Suprapubic skin (tissue), 4 donors: ENCODE data around the gene PAX7. TPM values are rescaled to one million over a fixed set of nuclear protein-coding genes. Genes with fewer than 3 reads are reported as not detected.
"Not testable (repeated sequence)": the region's sequence is repeated elsewhere in the genome, so short reads cannot be mapped to it uniquely, and the experiment has no call there.

ENCODE experiments used
- DNase-seq, 2 donors: peaks; one replicate each; pipeline ENCODE4 v3.0.0-alpha.2; 2019; ENCODE audit warnings: low spot score in 2 of 2
- H3K27ac ChIP-seq: fragments of 200-600 bp; sonication (generic); one replicate; pipeline ENCODE4 v1.5.1; 2019
- H3K27me3 ChIP-seq: fragments of 200-600 bp; sonication (generic); one replicate; pipeline ENCODE4 v1.5.1; 2019
- H3K36me3 ChIP-seq: fragments of 200-600 bp; sonication (generic); one replicate; pipeline ENCODE4 v1.5.1; 2019
- H3K4me1 ChIP-seq: fragments of 200-600 bp; sonication (generic); one replicate; pipeline ENCODE4 v1.5.1; 2019
- H3K4me3 ChIP-seq: fragments of 200-600 bp; sonication (generic); one replicate; pipeline ENCODE4 v1.5.1; 2019; ENCODE audit warnings: mild to moderate bottlenecking
- H3K9me3 ChIP-seq: fragments of 200-600 bp; sonication (generic); one replicate; pipeline ENCODE4 v1.5.1; 2019
- EP300 ChIP-seq: sonication (generic); formaldehyde crosslinking; IDR thresholded peaks from one replicate; pipeline ENCODE4 v1.6.1; 2017; ENCODE audit warnings: antibody characterized with exemption
- POLR2A ChIP-seq, 2 donors: fragments of 450-650 bp; IDR thresholded peaks; one replicate each; pipeline ENCODE4 v1.6.1; 2017; ENCODE audit warnings: antibody characterized with exemption in 2 of 2, mild to moderate bottlenecking in 2 of 2, moderate library complexity in 2 of 2
- POLR2AphosphoS5 ChIP-seq, 3 donors: sonication (generic); formaldehyde crosslinking; IDR thresholded peaks; one replicate each; pipeline ENCODE4 v1.6.1; 2017; ENCODE audit warnings: antibody characterized with exemption in 3 of 3
- WGBS: methylation state at CpG from one replicate; pipeline ENCODE4 v1.1.5; 2018; 5-methylcytosine and 5-hydroxymethylcytosine counted together
- total RNA-seq, 4 donors: library from RNA; depleted of rRNA; stranded (reverse); fragments of >200 nt; gene quantifications; one replicate each; pipeline ENCODE4 v1.1.0, GENCODE V29; 2016
- TF ChIP-seq, protein P1 (sequence below), 2 donors: fragments of 200-600 bp in 1 of 2; fragments of 450-650 bp in 1 of 2; sonication (generic) in 1 of 2; IDR thresholded peaks; one replicate each; pipeline ENCODE4 v1.5.1; 2016 to 2019; ENCODE audit warnings: antibody characterized with exemption in 2 of 2, mild to moderate bottlenecking in 1 of 2, moderate library complexity in 1 of 2

PAX7 gene
- total RNA-seq, 4 donors from 2014 or later = 0.08 TPM; not detected in 3

DNA sequence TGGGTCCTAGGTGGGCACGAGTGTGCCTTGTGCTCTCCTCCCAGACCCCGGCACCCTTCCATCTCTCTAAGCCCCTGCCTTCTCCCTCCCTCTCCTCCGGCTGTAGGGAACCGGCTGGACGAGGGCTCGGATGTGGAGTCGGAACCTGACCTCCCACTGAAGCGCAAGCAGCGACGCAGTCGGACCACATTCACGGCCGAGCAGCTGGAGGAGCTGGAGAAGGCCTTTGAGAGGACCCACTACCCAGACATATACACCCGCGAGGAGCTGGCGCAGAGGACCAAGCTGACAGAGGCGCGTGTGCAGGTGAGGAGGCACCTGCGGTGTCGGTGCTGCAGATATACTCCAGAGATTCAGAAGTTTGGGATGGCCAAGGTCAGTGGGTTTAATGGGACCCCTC, 61.0 kb downstream of the PAX7 start:
- H3K27me3 ChIP-seq = peaks cover 69% of the 10 kb centered on the region
- TF ChIP-seq POLR2A (IDR thresholded peaks at IDR 0.05) (no peak), POLR2AphosphoS5 (IDR thresholded peaks at IDR 0.05) (no peak), EP300 (no peak)
- TF ChIP-seq, protein P1, sequence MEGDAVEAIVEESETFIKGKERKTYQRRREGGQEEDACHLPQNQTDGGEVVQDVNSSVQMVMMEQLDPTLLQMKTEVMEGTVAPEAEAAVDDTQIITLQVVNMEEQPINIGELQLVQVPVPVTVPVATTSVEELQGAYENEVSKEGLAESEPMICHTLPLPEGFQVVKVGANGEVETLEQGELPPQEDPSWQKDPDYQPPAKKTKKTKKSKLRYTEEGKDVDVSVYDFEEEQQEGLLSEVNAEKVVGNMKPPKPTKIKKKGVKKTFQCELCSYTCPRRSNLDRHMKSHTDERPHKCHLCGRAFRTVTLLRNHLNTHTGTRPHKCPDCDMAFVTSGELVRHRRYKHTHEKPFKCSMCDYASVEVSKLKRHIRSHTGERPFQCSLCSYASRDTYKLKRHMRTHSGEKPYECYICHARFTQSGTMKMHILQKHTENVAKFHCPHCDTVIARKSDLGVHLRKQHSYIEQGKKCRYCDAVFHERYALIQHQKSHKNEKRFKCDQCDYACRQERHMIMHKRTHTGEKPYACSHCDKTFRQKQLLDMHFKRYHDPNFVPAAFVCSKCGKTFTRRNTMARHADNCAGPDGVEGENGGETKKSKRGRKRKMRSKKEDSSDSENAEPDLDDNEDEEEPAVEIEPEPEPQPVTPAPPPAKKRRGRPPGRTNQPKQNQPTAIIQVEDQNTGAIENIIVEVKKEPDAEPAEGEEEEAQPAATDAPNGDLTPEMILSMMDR (IDR thresholded peaks at IDR 0.05) = no peak

DNA sequence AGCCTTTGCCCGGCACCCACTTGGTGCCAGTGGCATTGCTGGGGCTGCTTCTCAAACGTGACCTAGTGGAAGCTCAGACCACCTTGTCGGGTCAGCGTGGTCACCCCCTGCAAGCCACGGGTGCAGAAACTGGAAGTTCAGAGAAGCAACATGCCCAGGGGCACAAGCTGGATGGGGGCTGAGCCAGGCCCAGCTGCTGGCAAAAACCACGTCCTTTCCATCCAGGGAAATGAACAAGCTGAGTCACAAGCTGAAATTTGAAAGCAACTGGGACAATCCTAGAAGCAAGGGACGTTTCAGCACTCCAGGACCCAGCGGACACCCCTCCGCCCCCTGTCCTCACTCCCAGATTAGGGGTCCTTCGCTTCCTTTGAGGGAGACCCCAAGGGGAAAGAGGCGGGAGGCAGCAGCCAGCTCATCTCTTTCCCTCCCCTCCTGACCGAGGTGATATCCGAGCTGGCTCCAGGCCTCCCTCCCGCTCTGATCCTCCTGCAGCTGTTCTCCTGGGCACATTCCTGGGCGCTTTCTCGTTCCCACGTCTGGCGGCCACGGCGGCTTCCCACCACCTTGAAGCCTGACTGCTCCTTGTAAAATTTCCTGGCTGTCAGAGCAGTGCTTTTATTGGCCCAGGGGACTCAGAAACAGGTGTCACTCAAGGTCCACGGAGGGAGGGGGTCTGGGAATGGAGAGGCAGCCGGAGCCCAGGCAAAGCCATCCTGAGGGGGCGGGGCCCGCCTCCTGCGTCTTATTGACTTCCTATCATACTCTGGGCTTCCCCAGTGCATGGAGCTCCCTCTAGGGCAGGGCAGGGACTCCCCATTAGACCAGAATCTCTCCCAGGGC, 62.8 kb downstream of the PAX7 start:
- Histone ChIP-seq H3K27me3 (peaks cover 78% of the 10 kb centered on the region), H3K9me3 (no peaks in the 10 kb centered on the region), H3K27ac (no peak overlapping the region), H3K4me1 (no peaks in the 10 kb centered on the region), H3K4me3 (no peak overlapping the region), H3K36me3 (no peaks in the 10 kb centered on the region)
- TF ChIP-seq, protein P1 (IDR thresholded peaks at IDR 0.05) = no peak
- TF ChIP-seq POLR2A (IDR thresholded peaks at IDR 0.05) = no peak
- DNase-seq = no peak
- 15% methylated on average over 22 of the region's 25 CpGs for WGBS

More for the DNA sequence above, 61.0 kb downstream of the PAX7 start:
- Histone ChIP-seq H3K4me1 (no peaks in the 10 kb centered on the region), H3K36me3 (no peaks in the 10 kb centered on the region), H3K9me3 (no peaks in the 10 kb centered on the region), H3K4me3 (no peak overlapping the region), H3K27ac (no peak overlapping the region)
- no peak for DNase-seq
- 93% methylated on average over 20 of the region's 20 CpGs for WGBS

DNA sequence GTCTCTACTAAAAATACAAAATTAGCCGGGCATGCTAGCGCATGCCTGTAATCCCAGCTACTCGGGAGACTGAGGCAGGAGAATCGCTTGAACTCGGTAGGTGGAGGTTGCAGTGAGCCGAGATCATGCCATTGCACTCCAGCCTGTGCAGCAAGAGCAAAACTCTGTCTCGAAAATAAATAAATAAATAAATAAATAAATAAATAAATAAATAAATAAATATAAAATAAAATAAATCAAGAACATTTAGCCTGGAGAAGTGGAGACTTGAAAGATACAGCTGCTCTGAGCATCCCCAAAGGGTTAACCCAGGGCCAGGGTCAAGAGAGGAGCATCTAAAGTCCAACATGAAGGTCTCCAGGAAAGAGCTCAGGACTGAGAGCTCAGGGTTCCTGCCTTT, 63.6 kb downstream of the PAX7 start:
- WGBS = 86% methylated on average over 7 of the region's 7 CpGs
- DNase-seq, H3K27ac ChIP-seq, H3K4me1 ChIP-seq, H3K4me3 ChIP-seq, H3K9me3 ChIP-seq, H3K36me3 ChIP-seq: not testable (repeated sequence)
- H3K27me3 ChIP-seq = peaks cover 86% of the 10 kb centered on the region

DNA sequence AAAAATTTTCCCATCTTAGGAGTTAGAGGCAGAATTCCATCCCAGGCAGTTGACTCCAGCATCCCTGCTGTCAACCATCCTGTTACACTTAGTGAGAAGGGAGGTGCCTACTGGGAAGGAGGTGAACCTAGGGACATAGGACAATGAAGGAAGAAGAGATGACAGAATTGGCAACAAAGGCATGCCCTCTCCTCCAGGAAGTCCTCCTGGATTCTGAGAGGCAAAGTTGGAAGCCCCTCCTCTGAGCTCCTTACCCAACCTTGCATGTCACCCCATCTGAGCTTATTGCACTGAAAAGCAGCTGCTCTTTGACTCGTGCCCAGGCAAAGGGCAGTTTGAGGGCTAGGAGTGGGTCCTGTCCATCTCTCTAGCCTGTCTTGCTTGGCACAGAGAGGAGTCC, 66.9 kb downstream of the PAX7 start:
- 65% methylated on average over 1 of the region's 1 CpG for WGBS
- Histone ChIP-seq H3K36me3 (no peaks in the 10 kb centered on the region), H3K27me3 (peaks cover 90% of the 10 kb centered on the region), H3K4me1 (no peaks in the 10 kb centered on the region), H3K9me3 (no peaks in the 10 kb centered on the region), H3K4me3 (no peak overlapping the region), H3K27ac (no peak overlapping the region)
- DNase-seq = no peak
- TF ChIP-seq POLR2A (IDR thresholded peaks at IDR 0.05) (no peak), POLR2AphosphoS5 (IDR thresholded peaks at IDR 0.05) (no peak), EP300 (no peak)
- TF ChIP-seq, protein P1 (IDR thresholded peaks at IDR 0.05) = no peak

- DNase-seq = no peak
- TF ChIP-seq, protein P1 (IDR thresholded peaks at IDR 0.05) = no peak
- no peak for TF ChIP-seq POLR2A (IDR thresholded peaks at IDR 0.05)
- no peak for TF ChIP-seq EP300
- TF ChIP-seq POLR2AphosphoS5 (IDR thresholded peaks at IDR 0.05) = no peak
- WGBS = 94% methylated on average over 11 of the region's 12 CpGs
- Histone ChIP-seq H3K9me3 (no peaks in the 10 kb centered on the region), H3K36me3 (no peaks in the 10 kb centered on the region), H3K4me3 (no peak overlapping the region), H3K4me1 (no peaks in the 10 kb centered on the region), H3K27me3 (peaks cover 89% of the 10 kb centered on the region), H3K27ac (no peak overlapping the region)
Observed at GRCh38 chr1:18700530-18700929, 69.9 kb downstream of the PAX7 start.

DNA sequence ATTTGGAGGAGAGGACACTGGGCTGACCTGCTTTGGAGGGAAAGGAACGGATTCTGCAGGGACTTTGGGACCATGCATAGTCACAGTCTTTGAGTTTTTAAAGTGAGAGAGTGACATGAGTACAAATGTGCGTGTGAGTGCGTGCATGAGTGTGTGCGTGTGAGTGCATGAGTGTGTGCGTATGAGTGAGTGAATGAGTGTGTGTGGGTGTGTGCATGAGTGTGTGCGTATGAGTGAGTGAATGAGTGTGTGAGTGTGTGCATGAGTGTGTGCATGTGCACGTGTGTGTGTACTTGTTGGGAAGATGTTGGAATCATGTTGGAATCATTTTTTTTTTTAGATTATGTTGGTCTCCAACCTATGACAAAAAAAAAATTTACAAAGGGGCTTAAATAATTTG, 70.5 kb downstream of the PAX7 start:
- Histone ChIP-seq H3K4me1 (no peaks in the 10 kb centered on the region), H3K36me3 (no peaks in the 10 kb centered on the region), H3K27ac (no peak overlapping the region), H3K27me3 (peaks cover 89% of the 10 kb centered on the region), H3K9me3 (no peaks in the 10 kb centered on the region), H3K4me3 (no peak overlapping the region)
- 83% methylated on average over 7 of the region's 7 CpGs for WGBS
- DNase-seq = no peak
- TF ChIP-seq POLR2AphosphoS5 (IDR thresholded peaks at IDR 0.05) (no peak), EP300 (no peak), POLR2A (IDR thresholded peaks at IDR 0.05) (no peak)
- TF ChIP-seq, protein P1 (IDR thresholded peaks at IDR 0.05) = no peak
